G401.6 (cell line): ENCODE measurements around the gene DCHS1.
A peak's percentile ranks its signal among the peaks of the same experiment; 100 is the strongest.

Source experiments
- FAIRE-seq: peaks from 2 replicates; lab custom pipeline; 2012; peaks lifted over from hg19 to GRCh38; lab: Jason Lieb, UNC

The DCHS1 gene

DNA sequence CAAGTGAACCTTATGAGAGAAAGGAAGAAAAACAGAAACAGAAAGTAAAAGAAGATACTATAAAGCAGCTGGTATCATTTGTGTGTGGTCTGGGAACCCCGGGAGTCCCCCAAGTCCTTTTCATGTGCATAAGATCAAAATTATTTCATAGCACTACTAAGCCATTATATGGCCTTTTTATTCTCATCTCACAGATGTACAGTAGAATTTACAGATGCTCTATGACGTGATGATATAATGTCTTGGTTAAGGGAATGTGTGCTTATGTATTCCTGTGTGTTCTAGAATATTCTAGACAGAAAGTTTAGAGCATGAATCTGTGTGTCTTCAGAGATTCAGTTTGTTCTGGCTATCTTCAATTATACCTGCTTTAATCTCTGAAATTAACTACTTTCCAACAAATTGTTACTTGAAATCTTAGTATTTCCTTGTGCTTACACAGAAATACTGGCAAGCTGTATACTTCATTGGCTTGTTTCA, 27.8 kb downstream of the DCHS1 start:
- FAIRE-seq, result no peak

DNA sequence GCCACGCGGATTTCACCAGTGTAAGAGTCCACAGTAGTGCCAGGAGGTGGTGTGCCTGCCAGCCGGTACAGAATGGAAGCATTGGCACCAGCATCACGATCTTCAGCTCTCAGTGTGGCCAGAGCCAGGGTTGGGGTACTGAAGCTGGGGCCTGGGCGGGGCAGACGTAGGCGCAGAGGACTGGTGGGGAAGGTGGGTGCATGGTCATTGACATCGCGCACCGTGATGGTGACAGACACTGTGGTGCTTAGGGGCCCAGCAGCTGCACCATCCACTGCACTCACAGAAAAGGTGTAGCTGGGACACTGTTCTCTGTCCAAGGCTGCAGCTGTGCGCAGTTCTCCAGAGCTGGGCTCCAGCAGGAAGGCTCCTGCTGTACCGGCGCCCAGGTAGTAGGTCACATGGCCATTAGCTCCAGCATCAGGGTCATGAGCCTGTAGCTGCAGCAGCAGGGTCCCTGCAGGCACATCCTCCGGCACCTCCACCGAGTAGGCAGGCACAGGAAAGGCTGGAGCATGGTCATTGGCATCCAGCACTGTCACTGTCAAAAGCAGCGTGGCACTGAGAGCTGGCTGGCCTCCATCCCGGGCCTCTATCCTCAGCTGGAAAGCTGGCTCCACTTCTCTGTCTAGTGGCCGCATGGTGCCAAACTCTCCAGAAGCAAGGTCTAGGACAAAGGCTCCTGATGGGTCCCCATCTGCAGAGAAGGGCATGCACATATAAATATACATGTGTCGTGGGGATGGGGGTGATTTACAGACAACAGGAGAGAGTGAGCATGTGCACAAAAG, 28.4 kb downstream of the DCHS1 start:
- no peak for FAIRE-seq

DNA sequence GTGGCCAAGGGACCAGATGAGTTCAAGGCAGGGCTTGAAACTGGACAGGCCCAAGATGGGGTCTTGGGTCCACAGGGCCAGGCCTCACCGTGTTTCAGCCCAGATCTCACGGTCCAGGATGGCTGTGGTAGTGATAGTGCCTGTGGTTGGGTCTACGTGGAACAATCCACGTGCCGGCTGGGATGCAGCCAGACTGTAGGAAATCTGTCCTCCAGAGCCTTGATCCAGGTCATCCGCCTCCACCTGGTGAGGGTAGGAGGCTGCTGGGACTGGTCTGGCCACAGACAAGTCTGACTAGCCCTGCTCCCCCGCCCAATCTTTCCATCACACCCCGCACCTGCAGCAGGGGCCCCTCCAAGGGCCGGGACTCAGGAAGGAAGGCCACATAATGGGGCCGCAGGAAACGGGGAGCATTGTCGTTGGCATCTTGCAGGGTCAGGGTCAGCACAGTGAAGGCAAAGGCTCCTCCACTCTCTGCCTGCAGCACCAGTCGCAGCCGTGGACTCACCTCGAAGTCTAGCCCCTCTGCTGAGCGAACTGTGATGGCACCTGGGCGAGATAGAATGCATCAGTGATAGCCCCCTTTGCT, 29.7 kb downstream of the DCHS1 start:
- FAIRE-seq, result no peak

DNA sequence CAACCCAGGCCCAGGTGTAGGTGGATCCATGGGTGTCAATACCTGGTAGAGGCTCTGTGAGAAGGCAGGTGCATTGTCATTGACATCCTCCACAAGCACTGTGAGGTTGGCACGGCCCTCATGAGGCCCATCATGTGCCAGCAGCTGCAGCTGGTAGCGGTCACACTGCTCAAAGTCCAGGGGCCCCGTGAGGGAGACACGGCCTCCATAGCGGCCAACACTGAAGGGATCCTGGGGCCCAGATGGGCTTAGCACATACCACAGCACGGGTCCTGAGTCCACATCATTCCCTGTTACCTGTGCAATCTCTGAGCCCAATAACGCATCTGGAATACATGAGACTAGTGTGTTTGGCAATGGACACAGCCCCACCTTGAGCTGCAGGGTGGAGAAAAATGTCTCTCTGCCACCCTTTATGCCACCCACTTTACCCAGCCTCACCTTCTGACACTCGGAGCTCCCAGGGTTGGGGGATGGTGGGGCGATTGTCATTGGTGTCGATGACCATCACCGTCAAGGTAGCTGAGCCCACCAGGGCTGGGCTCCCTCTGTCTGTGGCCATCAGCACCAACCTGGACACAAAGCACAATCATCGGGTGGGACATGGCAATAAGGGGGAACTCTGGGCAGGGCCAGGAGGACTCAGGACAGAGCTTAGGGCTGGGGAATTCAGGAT, 30.3 kb downstream of the DCHS1 start:
- no peak for FAIRE-seq

DNA sequence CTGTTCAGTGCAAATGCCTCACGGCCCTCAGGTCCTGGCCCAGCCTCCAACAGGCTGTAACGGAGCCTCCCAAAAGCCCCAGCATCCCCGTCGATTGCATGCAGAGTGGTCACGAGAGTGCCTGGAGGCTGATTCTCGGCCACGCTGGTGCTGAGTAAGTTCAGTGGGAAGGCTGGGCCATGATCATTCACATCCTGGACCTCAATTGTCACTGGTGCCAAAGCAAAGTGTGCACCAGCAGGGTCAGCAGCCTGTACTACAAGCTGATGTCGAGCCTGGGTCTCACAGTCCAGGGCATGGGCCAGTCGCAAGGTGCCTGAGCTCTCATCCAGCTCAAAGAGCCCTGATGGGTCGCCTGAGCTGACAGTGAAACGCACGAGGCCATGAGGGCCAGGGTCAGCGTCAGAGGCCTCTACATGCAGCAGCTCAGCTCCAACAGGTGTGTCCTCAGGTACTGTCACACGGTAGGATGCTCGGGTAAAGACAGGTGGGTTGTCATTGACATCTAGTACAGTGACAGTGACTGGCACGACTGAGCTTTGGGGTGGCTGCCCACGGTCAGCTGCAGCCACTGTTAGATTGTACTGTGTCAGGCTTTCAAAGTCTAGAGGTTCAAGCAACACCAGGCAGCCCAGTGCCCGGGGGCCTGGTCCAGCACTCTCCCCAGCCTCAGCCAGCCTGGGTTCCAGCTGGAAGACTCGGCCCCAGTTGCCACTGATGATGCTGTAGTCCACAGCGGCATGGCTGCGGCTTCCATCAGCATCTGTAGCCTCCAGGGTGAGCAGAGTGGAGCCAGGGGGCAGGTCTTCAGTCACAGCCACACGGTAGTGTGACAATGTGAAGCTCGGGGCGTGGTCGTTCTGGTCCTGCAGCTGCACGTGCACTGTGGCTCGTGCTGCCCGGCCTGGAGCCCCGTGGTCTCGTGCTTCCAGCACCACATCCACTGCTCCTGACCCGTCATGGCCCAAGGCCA, 31.9 kb downstream of the DCHS1 start:
- FAIRE-seq, result no peak

DNA sequence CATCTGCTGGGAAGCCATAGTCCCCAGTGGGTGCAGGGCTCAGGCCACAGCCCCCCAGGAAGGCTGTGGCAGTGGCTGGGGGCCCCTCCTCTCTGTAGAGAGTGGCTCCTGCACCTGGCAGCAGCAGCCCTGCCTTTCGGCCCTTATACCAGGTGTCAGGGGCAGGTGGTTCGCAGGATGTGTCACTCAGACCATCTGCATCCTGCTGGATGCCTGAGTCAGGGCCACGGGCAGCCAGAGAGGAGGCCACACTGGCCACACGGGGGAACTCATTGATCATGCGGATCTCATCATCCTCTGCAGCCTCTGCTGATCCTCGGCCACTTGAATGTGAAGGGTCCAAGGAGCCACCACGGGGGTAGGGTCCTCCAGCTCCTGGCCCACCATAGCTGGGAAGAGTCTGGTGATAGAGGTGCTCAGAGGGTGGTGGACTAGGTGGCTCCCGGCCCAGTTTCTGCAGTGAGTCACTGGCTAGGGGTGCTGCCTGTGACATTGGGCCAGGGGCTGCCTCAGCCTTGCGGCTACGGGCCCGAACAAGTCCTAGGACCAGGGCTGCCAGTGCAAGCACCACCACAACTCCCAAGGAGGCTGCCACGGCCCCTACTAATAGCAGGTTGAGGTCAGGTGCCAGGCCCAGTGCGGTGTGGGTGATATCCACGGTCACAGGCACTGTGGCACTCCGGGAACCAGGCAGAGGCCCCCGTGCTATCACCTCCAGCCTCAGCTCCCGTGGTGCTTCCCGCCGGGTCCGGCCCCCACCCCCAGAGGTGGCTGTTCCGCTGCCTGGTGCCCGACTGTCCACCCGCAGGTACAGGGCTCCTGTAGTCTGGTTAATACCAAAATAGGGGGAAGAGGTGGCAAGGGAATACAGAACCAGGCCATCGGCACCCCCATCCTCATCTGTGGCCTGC, 33.1 kb downstream of the DCHS1 start:
- no peak for FAIRE-seq

DNA sequence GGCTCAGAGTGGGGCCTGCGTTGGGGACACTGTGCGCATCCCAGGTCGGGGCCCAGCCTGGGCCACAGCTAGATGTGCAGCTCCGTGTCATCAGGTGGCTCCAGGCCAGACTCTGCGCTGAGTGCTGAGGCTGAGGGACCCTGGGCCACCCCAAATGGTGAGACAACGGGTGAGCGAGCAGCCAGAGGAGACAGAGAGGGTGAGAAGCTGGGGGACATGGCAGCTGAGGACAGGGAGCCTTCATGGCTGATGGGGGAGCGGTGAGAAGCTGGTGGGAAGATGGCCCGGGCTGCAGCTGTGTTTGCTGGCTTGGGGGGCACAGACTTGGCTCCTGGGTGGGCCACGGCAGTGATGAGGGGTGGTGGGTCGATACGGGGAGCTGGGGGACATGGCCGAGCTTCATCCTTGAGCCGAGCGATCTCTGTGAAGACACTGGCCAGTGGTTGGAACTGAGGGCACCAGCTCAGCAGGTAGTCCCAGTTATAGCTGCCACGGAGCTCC, 33.8 kb downstream of the DCHS1 start:
- no peak for FAIRE-seq

DNA sequence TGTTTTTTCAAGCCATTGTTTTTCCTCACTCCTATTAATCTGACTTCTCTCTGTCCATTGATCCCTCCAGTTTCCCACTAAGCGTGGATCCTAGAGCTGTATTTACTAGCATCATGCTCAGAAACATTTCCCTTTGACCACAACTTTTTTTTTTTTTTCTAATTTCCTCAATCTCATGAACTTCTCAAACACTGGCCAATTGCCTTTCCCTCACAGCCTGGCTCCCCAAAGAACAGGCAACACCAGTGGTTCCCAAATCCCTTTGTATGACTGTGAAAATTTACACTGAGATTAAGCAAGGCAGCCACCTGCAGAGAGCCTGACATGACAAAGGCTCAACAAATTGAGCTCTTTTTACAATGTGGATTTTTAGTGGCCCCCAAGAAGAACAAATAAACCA, 35.0 kb downstream of the DCHS1 start:
- FAIRE-seq, result no peak

DNA sequence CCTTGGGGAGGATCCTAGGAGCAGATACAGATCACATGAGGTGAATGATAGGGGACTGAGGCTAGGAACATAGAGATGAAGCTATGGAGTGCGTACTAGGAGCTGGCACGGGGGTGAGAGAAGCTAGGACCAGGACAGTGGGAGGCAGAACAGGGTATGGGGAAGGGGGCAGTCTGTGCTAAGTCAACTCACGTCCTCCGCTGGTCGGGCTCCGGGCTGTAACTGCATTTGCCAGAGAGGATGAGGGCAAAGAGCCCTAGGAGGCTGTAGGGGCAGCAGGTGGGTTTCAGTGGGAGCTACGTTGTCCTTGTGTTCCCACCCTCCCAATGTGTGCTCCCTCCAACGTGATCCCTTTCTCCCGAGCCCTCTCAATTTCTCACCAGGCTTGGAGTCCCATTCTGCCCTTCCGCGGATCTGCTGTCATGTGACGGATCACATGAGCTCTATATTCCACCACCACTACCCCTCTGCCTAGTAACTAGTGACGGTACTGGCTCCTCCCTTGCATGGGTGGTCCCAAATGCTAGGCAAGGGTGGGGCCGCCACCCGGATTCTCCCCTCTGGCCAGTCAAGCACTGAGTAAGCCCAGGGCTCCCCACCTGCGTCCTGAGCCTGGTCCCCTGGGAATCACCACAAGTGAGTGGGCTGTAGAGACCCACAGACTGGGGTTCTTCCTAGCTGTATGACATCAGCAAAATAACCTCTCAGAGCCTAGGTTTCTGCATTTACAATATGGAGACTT, 36.4 kb downstream of the DCHS1 start, which contains the start of gene TPP1:
TSS of gene TPP1 (minus strand) at position 419 of the 742 bp plus-strand sequence. CDS start at position 397, 22 bp downstream.
- FAIRE-seq, result peak; percentile 97

DNA sequence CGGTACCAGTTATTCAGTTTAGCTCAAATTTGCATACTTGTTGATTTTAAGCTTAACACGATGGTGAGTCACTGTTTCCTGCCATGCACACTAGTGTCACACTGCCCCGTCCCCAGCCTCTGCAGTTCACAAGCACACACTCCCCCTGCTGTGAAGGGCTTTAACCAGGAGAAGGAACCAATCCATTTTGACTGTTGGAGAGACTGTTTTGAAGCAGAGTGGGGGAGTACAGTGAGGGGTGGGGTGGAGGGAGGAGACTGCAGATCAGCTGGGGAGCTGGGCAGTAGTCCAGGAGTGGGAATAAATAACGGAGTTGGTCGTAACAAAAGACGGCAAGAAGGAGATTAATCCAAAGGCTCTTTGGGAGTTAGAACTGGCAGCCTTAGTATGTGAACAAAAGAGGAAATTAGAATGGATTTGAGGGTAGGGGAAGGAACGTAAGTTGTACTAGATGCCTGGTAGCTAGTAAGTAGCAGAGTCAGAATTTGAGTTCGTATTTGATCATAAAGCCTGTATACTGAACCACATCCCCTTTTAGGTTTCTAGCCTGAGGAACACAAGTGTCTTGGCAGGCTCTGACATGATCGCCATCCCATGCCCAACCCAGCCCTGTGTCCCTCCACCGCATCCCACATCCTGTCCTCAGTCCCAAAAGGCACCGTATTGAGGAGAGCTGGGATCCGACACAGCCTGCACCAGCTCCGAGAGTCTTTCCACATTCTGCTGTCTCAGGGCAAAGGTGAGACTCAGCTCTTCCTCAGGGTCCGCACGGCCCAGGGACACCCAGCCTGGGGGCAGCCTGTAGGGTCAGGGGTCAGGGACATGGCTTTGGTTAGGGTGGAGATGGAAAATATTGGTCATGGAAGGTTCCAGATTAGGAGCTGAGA, 37.2 kb downstream of the DCHS1 start:
- FAIRE-seq, result no peak

DNA sequence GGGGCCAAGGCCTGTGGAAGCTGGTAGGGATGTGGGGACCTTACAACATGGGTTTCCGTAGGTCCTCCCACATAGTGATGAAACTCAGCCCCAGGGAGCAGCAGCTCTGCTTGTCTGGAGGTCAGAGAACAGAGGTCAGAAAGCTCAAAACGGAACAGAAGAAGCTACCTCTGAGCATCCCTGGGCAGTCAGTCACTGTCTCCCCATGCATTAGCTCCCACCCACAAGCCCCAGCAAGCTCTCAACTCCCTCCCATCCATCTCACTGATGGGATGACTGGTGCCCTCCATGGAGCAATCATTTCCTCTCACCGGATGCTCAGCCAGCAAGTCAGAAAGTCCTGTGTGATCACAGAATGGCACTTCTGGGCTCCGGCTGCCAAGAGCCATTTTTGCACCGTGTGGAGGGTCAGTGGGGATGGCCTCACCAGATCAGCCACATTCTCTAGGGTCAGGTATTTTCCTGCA, 38.3 kb downstream of the DCHS1 start:
- FAIRE-seq, result no peak

DNA sequence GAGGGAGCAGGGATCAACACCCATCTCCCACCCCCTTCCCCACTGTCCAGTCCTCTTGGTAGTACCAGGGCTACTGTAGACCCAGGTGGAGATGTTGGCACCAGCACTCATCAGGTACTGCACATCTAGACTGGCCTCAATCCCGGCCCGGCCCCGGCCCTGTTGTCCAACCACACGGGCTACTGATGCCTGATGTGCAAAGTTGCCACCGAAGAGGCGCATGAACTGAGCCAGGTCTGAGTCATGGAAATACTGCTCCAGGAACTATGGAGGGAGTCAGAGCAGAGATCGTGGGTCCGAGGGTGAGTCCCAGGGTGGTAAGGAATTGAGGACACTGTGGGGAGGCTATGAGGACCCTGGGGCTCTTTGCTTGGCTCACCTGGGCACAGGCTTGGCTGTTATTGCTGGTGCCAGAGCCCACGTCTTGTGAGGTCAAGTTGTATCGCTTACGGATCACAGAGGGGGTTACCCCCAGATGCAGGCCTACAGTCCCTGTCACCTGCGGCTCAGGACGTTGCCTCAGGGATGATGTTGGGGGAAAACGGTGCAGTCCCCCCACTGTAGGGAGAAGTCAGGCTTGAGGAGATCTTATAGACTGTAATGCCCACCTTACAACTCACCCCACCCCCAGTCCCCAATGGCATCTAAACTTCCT, 38.9 kb downstream of the DCHS1 start:
- FAIRE-seq, result no peak

DNA sequence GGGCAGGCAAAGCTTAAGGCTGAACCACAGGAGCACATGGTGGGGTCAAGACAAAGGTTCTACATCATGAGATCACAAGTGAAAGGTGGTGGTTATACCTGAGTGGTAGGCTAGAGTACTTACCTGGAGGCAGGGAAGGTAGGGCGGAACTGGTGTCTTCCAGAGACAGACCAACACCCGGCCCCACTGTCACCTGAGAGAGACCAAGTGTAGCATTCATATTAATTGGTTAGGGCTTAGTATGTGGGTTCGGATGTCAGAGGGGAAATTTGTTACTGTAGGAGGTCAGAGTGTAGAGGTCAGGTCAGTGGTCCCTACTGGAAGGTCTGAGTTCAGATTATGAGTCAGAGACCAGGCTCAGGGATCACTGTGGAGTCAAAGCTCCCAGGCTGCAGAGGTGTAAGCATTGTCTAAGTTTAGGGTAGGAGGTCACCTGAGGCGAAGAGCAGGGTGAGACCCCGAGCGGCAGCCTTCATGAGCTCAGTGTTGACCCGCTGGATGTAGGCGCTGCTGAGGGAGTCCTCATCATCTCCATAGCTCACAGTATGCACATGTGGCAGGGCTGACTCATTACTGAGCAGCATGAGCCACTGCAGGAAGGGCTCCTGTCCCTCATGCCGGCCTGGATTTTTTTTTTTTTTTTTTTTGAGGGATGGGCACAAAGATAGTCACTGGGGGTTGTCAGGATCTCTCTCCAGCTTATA, 39.6 kb downstream of the DCHS1 start:
- FAIRE-seq, result no peak

DNA sequence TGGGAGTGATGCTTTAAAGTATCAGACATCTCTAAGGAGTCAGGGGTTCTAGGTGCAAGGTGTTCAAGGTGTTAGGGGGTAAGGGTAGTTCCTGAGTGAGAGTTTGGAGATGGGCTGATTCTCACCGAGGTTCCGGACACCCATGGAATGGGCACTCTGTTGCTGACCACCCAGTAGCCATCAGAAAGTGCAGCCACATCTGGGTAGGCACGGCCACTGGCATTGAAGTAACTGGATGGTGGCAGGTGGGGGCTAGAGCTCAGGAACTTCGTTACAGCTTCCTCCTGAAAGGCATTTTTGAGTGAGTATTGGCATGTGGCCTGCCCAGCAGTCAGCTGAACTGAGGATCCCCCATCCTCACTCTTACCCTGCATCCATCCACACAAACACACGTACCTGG, 40.6 kb downstream of the DCHS1 start:
- no peak for FAIRE-seq

DNA sequence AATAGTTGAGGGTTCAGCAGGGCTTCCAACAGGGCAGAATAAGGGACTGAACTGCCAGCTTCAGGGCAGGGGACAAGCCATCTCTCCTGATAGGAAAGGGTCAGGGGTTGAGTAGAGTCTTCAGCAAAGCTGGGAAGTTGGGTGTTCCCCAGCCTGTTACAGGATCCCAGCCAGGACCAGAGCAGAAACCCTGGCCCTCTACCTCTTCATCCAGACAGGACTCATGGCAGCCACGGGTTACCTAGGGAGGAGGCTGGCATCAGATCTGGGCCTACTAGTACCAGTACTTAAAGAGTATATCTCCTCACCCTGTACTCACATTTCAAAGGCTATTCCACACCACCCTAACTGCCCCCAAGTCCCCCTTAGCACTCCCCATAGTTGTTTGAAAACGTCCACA, 41.2 kb downstream of the DCHS1 start:
- FAIRE-seq, result no peak

DNA sequence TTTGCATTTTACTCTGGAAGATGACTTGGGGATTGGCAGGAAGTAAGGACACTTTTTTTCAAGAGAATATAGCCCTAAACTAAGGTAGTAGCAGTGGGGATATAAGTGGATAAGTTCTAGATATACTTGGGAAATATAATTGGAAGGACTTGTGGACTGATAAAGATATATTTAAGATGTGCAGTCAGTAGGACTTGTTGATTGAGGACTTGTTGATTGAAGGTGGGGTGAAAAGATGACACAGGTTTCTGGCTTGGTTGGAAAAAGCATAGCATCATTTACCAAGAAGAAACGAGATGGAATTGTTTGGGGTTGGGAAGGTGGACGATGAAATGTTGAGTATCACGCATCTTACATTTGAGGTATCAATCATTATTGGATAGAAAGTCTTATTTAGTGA, 42.1 kb downstream of the DCHS1 start:
- FAIRE-seq, result no peak

DNA sequence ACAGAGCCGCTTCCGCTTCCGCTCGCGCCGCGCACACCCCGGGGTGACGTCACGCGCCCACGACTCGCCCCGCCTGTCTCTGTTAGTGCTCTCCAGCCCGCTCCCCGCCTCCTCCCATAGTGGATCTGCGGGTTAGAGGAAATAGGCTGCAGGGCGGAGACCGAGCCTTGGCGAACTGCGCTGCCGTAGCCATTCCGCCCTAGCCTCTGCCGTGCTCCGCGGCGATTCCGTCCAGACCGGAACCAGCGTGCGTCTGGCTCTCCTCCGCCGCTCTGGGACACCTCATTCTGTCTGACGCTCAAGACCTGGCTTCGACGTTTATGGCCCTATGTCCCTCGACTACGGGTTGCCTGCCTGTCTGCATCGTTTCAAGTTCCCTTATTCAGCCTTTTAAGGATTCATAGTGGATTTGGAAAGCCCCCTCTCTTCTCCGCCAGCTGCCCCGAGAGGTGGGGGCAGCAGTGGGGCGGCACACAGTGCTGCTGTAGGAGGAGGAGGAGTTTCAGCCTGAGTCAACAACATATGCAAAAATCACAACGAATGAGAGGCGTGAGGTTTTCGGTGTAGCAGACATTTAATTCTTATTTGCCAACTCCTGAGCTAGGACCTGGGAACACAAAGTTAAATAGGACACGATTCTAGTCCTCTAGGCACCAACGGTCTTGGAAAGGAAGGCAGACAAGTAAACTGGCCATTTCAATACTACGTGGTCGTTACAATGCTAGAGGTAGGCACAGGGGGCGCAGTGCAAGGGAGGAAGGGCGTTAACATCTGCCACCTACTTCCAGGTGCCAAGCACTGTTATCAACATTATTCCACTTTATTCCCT, 43.2 kb downstream of the DCHS1 start, which contains the start of gene TAF10:
TSS of gene TAF10 (minus strand) at position 4 of the 829 bp plus-strand sequence. CDS start 27 bp downstream, outside the sequence.
- peak; percentile 84 for FAIRE-seq
